Measurements from ENCODE around the gene NDUFB5. TPM values are rescaled to one million over a fixed set of nuclear protein-coding genes. Genes with fewer than 3 reads are reported as not detected.

NDUFB5 gene
- total RNA-seq, 3 donors from 2014 or later = 123 to 139 (median 138) TPM

DNA sequence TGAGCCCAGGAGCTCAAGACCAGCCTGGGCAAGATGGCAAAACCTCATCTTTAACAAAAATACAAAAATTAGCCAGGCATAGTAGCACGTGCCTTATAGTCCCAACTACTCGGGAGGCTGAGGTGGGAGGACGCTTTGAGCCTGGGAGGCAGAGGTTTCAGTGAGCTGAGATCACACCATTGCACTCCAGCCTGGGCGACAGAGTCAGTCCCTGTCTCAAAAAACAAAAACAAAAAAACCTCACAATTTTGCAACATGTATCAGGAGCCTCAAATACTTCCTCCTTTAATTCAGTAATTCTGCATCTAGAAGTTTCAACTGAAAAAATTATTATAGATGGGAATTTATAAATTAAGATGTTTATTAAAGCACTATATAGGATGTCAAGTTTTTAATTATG is 1.3 kb upstream of the NDUFB5 start:
- TF ChIP-seq, protein P1, sequence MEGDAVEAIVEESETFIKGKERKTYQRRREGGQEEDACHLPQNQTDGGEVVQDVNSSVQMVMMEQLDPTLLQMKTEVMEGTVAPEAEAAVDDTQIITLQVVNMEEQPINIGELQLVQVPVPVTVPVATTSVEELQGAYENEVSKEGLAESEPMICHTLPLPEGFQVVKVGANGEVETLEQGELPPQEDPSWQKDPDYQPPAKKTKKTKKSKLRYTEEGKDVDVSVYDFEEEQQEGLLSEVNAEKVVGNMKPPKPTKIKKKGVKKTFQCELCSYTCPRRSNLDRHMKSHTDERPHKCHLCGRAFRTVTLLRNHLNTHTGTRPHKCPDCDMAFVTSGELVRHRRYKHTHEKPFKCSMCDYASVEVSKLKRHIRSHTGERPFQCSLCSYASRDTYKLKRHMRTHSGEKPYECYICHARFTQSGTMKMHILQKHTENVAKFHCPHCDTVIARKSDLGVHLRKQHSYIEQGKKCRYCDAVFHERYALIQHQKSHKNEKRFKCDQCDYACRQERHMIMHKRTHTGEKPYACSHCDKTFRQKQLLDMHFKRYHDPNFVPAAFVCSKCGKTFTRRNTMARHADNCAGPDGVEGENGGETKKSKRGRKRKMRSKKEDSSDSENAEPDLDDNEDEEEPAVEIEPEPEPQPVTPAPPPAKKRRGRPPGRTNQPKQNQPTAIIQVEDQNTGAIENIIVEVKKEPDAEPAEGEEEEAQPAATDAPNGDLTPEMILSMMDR (IDR thresholded peaks at IDR 0.05) = no peak
- intact Hi-C loops (cut with DNase I, micrococcal nuclease) = no loop called here
- Histone ChIP-seq H3K36me3 (ENCODE audit: low read depth) (no peaks in the 10 kb centered on the region), H3K4me1 (ENCODE audit: low read depth) (peaks cover 17% of the 10 kb centered on the region), H3K4me3 (no peak overlapping the region), H3K9me3 (no peaks in the 10 kb centered on the region)
- no peak for DNase-seq
- ATAC-seq = no peak

DNA sequence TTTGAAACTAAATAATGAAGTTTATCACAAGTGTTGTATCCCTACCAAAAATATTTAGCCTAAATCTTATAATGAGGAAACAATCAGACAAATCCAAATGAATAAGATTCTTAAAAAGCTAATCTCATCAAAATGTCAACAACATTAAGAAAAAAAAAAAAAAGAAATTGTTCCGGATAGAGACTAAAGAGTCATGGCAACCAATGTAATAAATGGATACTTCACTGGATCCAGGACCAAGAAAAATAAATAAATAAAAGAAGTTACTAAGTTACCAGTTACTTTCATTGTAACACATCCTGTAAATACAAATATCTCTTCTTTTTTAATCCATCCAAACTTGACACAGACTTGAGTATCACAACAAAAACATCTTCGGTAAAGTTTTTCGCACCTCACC is 763 bp upstream of the NDUFB5 start:
- intact Hi-C loops (cut with DNase I, micrococcal nuclease) = no loop called here
- DNase-seq (no peak), ATAC-seq (no peak)
- H3K36me3 ChIP-seq (ENCODE audit: low read depth) = no peaks in the 10 kb centered on the region
- TF ChIP-seq, protein P1 (IDR thresholded peaks at IDR 0.05) = no peak
- H3K9me3 ChIP-seq = no peaks in the 10 kb centered on the region
- peak overlapping the region; percentile 71 for H3K4me3 ChIP-seq
- peaks cover 17% of the 10 kb centered on the region for H3K4me1 ChIP-seq (ENCODE audit: low read depth)

DNA sequence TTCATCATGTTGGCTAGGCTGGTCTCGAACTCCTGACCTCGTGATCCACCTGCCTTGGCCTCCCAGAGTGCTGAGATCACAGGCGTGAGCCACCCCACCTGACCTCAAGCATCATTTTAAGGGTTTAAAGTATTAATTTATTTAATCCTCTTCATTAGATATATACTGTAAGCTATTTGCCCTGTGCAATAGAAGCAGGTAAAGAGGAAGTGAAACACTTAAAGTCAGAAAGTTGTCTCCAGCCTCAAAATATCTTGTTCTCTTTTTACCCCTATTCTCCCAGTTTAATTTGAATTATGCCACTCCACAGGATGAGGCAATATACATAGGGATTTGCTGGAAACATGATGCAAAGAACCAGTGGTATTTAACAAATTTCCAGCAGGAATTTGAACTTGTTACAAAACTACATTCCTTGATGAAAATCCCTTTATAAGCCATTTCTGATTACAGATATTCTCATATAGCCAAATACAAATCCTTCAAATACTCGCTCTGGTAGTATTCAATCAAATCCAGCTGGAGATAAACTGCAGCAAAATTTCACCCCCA is 2.0 kb downstream of the NDUFB5 start:
- H3K4me3 ChIP-seq = no peak overlapping the region
- intact Hi-C loops (cut with DNase I, micrococcal nuclease) = no loop called here
- H3K36me3 ChIP-seq (ENCODE audit: low read depth) = no peaks in the 10 kb centered on the region
- TF ChIP-seq, protein P1 (IDR thresholded peaks at IDR 0.05) = no peak
- DNase-seq (no peak), ATAC-seq (no peak)
- peaks cover 17% of the 10 kb centered on the region for H3K4me1 ChIP-seq (ENCODE audit: low read depth)
- H3K9me3 ChIP-seq = no peaks in the 10 kb centered on the region

DNA sequence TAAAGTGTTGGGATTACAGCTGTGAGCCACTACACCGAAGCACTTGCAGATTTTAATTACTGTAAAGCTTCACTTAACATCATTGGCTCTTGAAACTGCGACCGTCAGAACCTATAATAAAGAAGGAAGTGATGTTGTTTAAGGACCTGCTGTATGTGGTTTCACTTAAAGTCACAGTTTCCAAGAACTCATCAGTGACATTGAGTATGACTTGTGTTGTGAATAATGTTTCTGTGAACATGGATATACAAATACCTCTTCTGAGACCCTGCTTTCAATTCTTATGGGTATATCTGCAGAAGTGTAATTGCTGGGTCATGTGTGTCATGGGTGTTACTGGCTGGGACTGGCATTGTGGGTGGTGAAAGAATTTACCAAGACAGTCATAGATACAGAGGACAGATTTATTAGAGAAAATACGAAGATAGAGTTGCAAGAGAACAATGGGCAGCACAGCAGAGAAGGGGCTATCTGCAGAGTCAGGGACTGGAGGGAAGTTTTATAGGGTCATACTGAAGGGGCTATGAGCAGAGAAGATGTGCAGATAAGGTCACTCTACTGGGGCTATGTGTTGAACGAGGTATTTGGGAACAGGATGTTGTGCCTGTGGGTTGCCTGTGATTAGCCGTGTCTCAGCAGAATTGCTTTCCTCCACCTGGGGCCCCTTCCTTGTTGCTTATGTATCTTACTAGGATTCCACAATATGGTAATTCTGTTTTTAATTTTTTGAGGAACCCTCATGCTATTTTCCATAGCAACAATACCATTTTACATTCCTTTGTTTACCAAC is 4.5 kb downstream of the NDUFB5 start:
- Histone ChIP-seq H3K4me1 (ENCODE audit: low read depth) (peaks cover 17% of the 10 kb centered on the region), H3K9me3 (no peaks in the 10 kb centered on the region), H3K4me3 (no peak overlapping the region), H3K36me3 (ENCODE audit: low read depth) (no peaks in the 10 kb centered on the region)
- ATAC-seq (no peak), DNase-seq (no peak)
- TF ChIP-seq, protein P1 (IDR thresholded peaks at IDR 0.05) = no peak
- intact Hi-C loops (cut with DNase I, micrococcal nuclease) = no loop called here

DNA sequence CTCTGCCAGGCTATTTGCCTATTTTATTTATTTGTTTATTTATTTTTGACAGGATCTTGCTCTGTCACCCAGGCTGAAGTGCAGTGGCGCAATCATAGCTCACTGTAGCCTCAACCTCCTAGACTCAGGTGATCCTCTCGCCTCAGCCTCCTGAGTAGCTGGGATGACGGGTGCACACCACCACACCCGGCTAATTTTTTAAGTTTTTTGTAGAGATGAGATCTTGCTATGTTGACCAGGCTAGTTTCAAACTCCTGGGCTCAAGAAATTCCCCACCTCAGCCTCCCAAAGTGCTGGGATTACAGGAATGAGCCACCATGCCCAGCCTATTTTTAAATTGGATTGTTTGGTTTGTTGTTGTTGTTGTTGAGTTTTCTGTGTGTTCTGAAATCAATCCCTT is 5.5 kb downstream of the NDUFB5 start:
- ATAC-seq (no peak), DNase-seq (no peak)
- H3K4me3 ChIP-seq = no peak overlapping the region
- intact Hi-C loops (cut with DNase I, micrococcal nuclease) = no loop called here
- peaks cover 17% of the 10 kb centered on the region for H3K4me1 ChIP-seq (ENCODE audit: low read depth)
- H3K9me3 ChIP-seq = no peaks in the 10 kb centered on the region
- TF ChIP-seq, protein P1 (IDR thresholded peaks at IDR 0.05) = no peak
- H3K36me3 ChIP-seq (ENCODE audit: low read depth) = no peaks in the 10 kb centered on the region

All from mucosa of descending colon (tissue), 3 donors.